GM06990 (cell line): ENCODE measurements around the gene NR1H4.

Experiments
- DNase-seq: peaks from one replicate; pipeline ENCODE4 v3.0.0-alpha.2; 2011; ENCODE audit not compliant: insufficient read length; ENCODE audit errors: extremely low read depth
- H3K27me3 ChIP-seq: replicated peaks from 2 replicates; pipeline ENCODE4 v1.6.0; 2011; ENCODE audit warnings: low read length; ENCODE audit not compliant: control insufficient read depth, insufficient read depth
- H3K36me3 ChIP-seq: 2 replicates; pipeline ENCODE4 v1.5.1; 2011; ENCODE audit warnings: low read length; ENCODE audit not compliant: control insufficient read depth, insufficient read depth
- H3K4me3 ChIP-seq: replicated peaks from 2 replicates; pipeline ENCODE4 v1.5.1; 2011; ENCODE audit warnings: low read depth, mild to moderate bottlenecking, control low read depth, low read length
- CTCF ChIP-seq: IDR thresholded peaks from 2 replicates; pipeline ENCODE4 v1.5.1; 2011; ENCODE audit warnings: low read length, control low read depth, mild to moderate bottlenecking, inconsistent platforms; ENCODE audit not compliant: insufficient read depth, poor library complexity, severe bottlenecking

NR1H4 gene

GRCh38 chr12:100573292-100574186, 99.9 kb downstream of the NR1H4 start, which contains the start of gene GAS2L3:
Gene GAS2L3, plus strand, starts transcription at chr12:100573684. Its CDS starts 21,221 bp downstream, at chr12:100594905.
- no peaks in the 10 kb centered on the region for H3K36me3 ChIP-seq
- H3K4me3 ChIP-seq, result peak within 1 kb of the TSS; percentile 84
- H3K27me3 ChIP-seq, result no peaks in the 10 kb centered on the region
- peak; percentile 84 for DNase-seq
- no peak for TF ChIP-seq CTCF

GRCh38 chr12:100574187-100575074, 100.8 kb downstream of the NR1H4 start:
- no peaks in the 10 kb centered on the region for H3K27me3 ChIP-seq
- no peak for TF ChIP-seq CTCF
- no peak for DNase-seq
- no peaks in the 10 kb centered on the region for H3K36me3 ChIP-seq
- H3K4me3 ChIP-seq, result peak overlapping the region; percentile 84

GRCh38 chr12:100576331-100577036, 102.8 kb downstream of the NR1H4 start:
- no peak for DNase-seq
- H3K4me3 ChIP-seq, result no peak overlapping the region
- no peaks in the 10 kb centered on the region for H3K27me3 ChIP-seq
- TF ChIP-seq CTCF, result no peak
- H3K36me3 ChIP-seq, result no peaks in the 10 kb centered on the region

GRCh38 chr12:100578923-100579322, 105.3 kb downstream of the NR1H4 start:
- H3K4me3 ChIP-seq, result no peak overlapping the region
- no peaks in the 10 kb centered on the region for H3K27me3 ChIP-seq
- DNase-seq, result no peak
- no peak for TF ChIP-seq CTCF
- no peaks in the 10 kb centered on the region for H3K36me3 ChIP-seq

GRCh38 chr12:100579844-100580243, 106.2 kb downstream of the NR1H4 start:
- Histone ChIP-seq H3K36me3 (no peaks in the 10 kb centered on the region), H3K27me3 (no peaks in the 10 kb centered on the region), H3K4me3 (no peak overlapping the region)
- no peak for TF ChIP-seq CTCF
- DNase-seq, result no peak
